Stimulated activated CD4-positive, alpha-beta T cell treated with anti-CD3 and anti-CD28 coated beads, Interleukin-2, amount 100 ng/mL, for 24 hours (primary cell): Measurements from ENCODE around the gene GLI3.
"Not testable (repeated sequence)": the region's sequence is repeated elsewhere in the genome, so short reads cannot be mapped to it uniquely, and the experiment has no call there.

Experiments
- DNase-seq, 2 donors: peaks; one replicate each; pipeline ENCODE4 v3.0.0-alpha.2; 2020

The GLI3 gene

GRCh38 chr7:42210333-42210732 is 26.7 kb downstream of the GLI3 start:
- no peak for DNase-seq

GRCh38 chr7:42209085-42209484 is 27.9 kb downstream of the GLI3 start:
- DNase-seq = not testable (repeated sequence)

GRCh38 chr7:42208572-42208971 is 28.4 kb downstream of the GLI3 start:
- DNase-seq = no peak

- no peak for DNase-seq
Observed at GRCh38 chr7:42207420-42207819, 29.6 kb downstream of the GLI3 start.

GRCh38 chr7:42203336-42203735 is 33.7 kb downstream of the GLI3 start:
- no peak for DNase-seq

- no peak for DNase-seq
Observed at GRCh38 chr7:42202601-42203000, 34.4 kb downstream of the GLI3 start.

- DNase-seq = no peak
Observed at GRCh38 chr7:42198974-42199668, 37.9 kb downstream of the GLI3 start.

- DNase-seq = no peak
Observed at GRCh38 chr7:42198296-42198695, 38.7 kb downstream of the GLI3 start.

- DNase-seq = no peak
Observed at GRCh38 chr7:42197451-42197850, 39.6 kb downstream of the GLI3 start.

GRCh38 chr7:42194238-42194637 is 42.8 kb downstream of the GLI3 start:
- DNase-seq = no peak

- no peak for DNase-seq
Observed at GRCh38 chr7:42193471-42194129, 43.4 kb downstream of the GLI3 start.

- DNase-seq = no peak
Observed at GRCh38 chr7:42192851-42193461, 44.1 kb downstream of the GLI3 start.

GRCh38 chr7:42192066-42192465 is 44.9 kb downstream of the GLI3 start:
- no peak for DNase-seq

- no peak for DNase-seq
Observed at GRCh38 chr7:42189535-42189934, 47.5 kb downstream of the GLI3 start.

GRCh38 chr7:42186151-42186550 is 50.9 kb downstream of the GLI3 start:
- DNase-seq = no peak

- DNase-seq = no peak
Observed at GRCh38 chr7:42185726-42186125, 51.3 kb downstream of the GLI3 start.

- DNase-seq = no peak
Observed at GRCh38 chr7:42183547-42183946, 53.5 kb downstream of the GLI3 start.

GRCh38 chr7:42181566-42181965 is 55.4 kb downstream of the GLI3 start:
- DNase-seq = no peak

GRCh38 chr7:42180806-42181205 is 56.2 kb downstream of the GLI3 start:
- no peak for DNase-seq

- no peak for DNase-seq
Observed at GRCh38 chr7:42176724-42177101, 60.3 kb downstream of the GLI3 start.

GRCh38 chr7:42175834-42176723 is 60.9 kb downstream of the GLI3 start:
- no peak for DNase-seq

- DNase-seq = no peak
Observed at GRCh38 chr7:42174391-42174912, 62.6 kb downstream of the GLI3 start.

GRCh38 chr7:42170724-42171123 is 66.3 kb downstream of the GLI3 start:
- no peak for DNase-seq
